Pancreas (tissue), 10 donors: ENCODE results near the gene SLC24A3. TPM values are rescaled to one million over a fixed set of nuclear protein-coding genes. Genes with fewer than 3 reads are reported as not detected.
A peak's percentile ranks its signal among the peaks of the same experiment; 100 is the strongest.

Experiments
- ATAC-seq, 4 donors: fragments of 200-7000 bp; cut with Tn5 transposase; one replicate each; pipeline versions ENCODE4 v1.8.0 to v1.9.1; 2020; ENCODE audit warnings: mild to moderate bottlenecking in 4 of 4, moderate library complexity in 4 of 4
- DNase-seq, 6 donors: peaks; one replicate each; pipeline ENCODE4 v3.0.0-alpha.2; 2020
- FAIRE-seq: peaks from 2 replicates; lab custom pipeline; 2012; peaks lifted over from hg19 to GRCh38; lab: Jason Lieb, UNC
- H3K27ac ChIP-seq, 4 donors: fragments of 200-600 bp; sonication (generic); 1 replicate in 3 of 4; 2 replicates in 1 of 4; pipeline versions ENCODE4 v1.5.0 to v1.8.0; 2020
- H3K27me3 ChIP-seq, 4 donors: fragments of 200-600 bp; one replicate each; pipeline ENCODE4 v1.8.0; 2021
- H3K36me3 ChIP-seq, 3 donors: fragments of 200-600 bp; sonication (generic) in 1 of 3; one replicate each; pipeline versions ENCODE4 v1.5.0 to v1.8.0; 2020 to 2021
- H3K4me1 ChIP-seq, 3 donors: fragments of 200-600 bp; one replicate each; pipeline ENCODE4 v1.8.0; 2021
- H3K4me3 ChIP-seq, 4 donors: fragments of 200-600 bp; sonication (generic) in 2 of 4; one replicate each; pipeline versions ENCODE4 v1.5.0 to v1.8.0; 2020 to 2021
- H3K9me3 ChIP-seq, 4 donors: fragments of 200-600 bp; one replicate each; pipeline ENCODE4 v1.8.0; 2021
- WGBS, 2 donors: extraction: QIAGEN DNeasy Blood & Tissue Kit; methylation state at CpG; one replicate each; pipeline ENCODE4 v1.1.7; 2013; 5-methylcytosine and 5-hydroxymethylcytosine counted together
- intact Hi-C, 3 donors: fragments of 100-400 bp; cut with DNase I; formaldehyde crosslinking; loops; one replicate each; pipeline versions ENCODE4 v1.11.1 to v1.14.2; 2022
- polyA plus RNA-seq, 2 donors: library from polyadenylated mRNA; stranded (reverse); fragments of 200-250 nt; gene quantifications; one replicate each; pipeline ENCODE4 v1.2.3, GENCODE V29; 2013
- total RNA-seq, 6 donors: library from RNA; stranded (reverse); fragmentation: NEBNext Ultra II Directional in 4 of 6; extraction: Animal tissue kit (Norgen Biotek cat#: 25700) in 4 of 6; gene quantifications; one replicate each; pipeline versions ENCODE4 v1.2.1 to v1.2.4, GENCODE V29; 2021 to 2023
- TF ChIP-seq, protein P1 (sequence below), 4 donors: fragments of 200-600 bp; sonication (generic) in 3 of 4; IDR thresholded peaks; one replicate each; pipeline versions ENCODE4 v1.5.0 to v1.8.0; 2021; ENCODE audit warnings: antibody characterized with exemption in 4 of 4
- donor health status: healthy with polysubstance abuse.
- donor health status: DM: no; HTN: no; CAD: no; lungs with moderate emphysema.
- donor health status: DM: no; HTN: no; CAD: no.
- donor health status: control.
- donor health status: control.
- donor health status: Bipolar disorder and iron deficiency.
- donor health status: DM: yes; HTN: yes; CAD: no.
- donor health status: DM: no; HTN: no; CAD: no.
- donor health status: DM: no; HTN: no; CAD: no.
- donor health status: DM: yes; HTN: yes; CAD: no.

SLC24A3 gene
- total and polyA plus RNA-seq, 8 donors = 0.28 to 0.87 (median 0.49) TPM

DNA sequence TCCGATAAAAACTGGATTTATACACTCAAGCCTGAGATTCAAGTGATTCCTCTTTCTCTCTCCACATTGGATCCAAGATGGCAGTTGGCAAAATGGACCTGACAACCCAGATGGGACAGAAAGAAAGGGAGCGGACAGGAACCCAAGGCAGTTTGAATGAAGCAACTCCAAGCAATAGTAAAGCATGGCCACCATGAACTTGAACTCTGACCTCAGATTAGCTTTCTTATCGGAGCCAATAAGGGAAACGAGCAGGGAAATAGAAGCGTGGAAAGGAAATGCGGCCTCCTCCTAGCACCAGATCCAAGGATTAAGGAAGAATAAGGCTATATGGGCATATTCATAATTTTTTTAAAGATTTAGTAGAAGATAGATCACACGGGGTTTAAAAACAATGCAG lies 332.2 kb downstream of the SLC24A3 start:
- no peaks in the 10 kb centered on the region for H3K9me3 ChIP-seq
- no peak overlapping the region for H3K4me3 ChIP-seq
- FAIRE-seq (no peak), DNase-seq (no peak), ATAC-seq (no peak)
- intact Hi-C loops = no loop called here
- H3K4me1 ChIP-seq = no peaks in the 10 kb centered on the region
- H3K36me3 ChIP-seq = no peaks in the 10 kb centered on the region
- 72 to 78% methylated on average over 7 of the region's 7 CpGs for WGBS, 2 donors
- no peaks in the 10 kb centered on the region for H3K27me3 ChIP-seq
- H3K27ac ChIP-seq = no peak overlapping the region
- TF ChIP-seq, protein P1, sequence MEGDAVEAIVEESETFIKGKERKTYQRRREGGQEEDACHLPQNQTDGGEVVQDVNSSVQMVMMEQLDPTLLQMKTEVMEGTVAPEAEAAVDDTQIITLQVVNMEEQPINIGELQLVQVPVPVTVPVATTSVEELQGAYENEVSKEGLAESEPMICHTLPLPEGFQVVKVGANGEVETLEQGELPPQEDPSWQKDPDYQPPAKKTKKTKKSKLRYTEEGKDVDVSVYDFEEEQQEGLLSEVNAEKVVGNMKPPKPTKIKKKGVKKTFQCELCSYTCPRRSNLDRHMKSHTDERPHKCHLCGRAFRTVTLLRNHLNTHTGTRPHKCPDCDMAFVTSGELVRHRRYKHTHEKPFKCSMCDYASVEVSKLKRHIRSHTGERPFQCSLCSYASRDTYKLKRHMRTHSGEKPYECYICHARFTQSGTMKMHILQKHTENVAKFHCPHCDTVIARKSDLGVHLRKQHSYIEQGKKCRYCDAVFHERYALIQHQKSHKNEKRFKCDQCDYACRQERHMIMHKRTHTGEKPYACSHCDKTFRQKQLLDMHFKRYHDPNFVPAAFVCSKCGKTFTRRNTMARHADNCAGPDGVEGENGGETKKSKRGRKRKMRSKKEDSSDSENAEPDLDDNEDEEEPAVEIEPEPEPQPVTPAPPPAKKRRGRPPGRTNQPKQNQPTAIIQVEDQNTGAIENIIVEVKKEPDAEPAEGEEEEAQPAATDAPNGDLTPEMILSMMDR (IDR thresholded peaks at IDR 0.05) = no peak

DNA sequence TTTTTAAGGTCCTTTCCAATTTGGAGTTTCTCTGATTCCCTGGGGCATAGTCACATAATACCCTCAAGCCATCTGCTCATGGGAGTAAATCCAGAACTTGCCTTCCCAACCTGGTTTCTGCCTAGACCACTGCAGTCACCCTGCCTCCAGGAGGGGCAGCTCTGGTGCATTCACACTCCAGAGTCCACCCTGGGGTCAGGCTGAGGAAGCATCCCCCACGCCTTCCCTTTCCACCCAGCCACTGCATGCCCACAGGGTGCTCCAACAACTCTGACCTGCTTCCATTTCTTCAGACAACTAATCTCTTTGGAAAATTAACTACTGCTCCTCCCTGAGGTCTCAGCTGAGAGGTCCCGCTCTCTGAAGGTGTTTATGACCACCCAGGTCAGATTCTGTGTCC lies 334.2 kb downstream of the SLC24A3 start:
- no peaks in the 10 kb centered on the region for H3K36me3 ChIP-seq
- DNase-seq (no peak), ATAC-seq (no peak), FAIRE-seq (no peak)
- H3K27ac ChIP-seq = no peak overlapping the region
- H3K27me3 ChIP-seq = no peaks in the 10 kb centered on the region
- WGBS, 2 donors = 90 to 97% methylated on average over 2 of the region's 2 CpGs
- H3K4me1 ChIP-seq = no peaks in the 10 kb centered on the region
- no peak overlapping the region for H3K4me3 ChIP-seq
- TF ChIP-seq, protein P1 (IDR thresholded peaks at IDR 0.05) = no peak
- H3K9me3 ChIP-seq = no peaks in the 10 kb centered on the region
- intact Hi-C loops = no loop called here

DNA sequence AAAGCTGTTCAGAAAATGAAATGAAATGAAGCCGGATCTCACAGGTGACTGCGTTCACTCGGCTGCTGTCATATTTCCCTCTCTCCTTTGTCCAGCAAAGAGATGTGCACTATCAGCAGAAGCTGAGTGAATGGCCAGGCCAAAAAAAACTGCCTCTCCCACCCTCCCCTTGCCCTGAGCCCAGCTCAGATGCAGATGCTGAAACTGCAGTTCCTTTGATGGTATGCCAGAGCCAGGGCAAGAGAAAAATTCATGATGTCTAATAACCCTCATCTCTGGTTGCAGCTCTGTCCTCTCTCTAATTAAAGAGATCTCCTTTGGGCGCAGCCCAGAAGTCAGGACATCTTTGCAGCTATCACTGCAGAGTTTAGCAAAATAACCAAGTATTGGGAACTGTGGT lies 335.1 kb downstream of the SLC24A3 start:
- TF ChIP-seq, protein P1 (IDR thresholded peaks at IDR 0.05) = no peak
- Histone ChIP-seq H3K4me3 (no peak overlapping the region), H3K27ac (no peak overlapping the region), H3K4me1 (no peaks in the 10 kb centered on the region), H3K9me3 (no peaks in the 10 kb centered on the region), H3K27me3 (no peaks in the 10 kb centered on the region), H3K36me3 (no peaks in the 10 kb centered on the region)
- 64% methylated on average over 4 of the region's 4 CpGs for WGBS, 2 donors
- DNase-seq (no peak), ATAC-seq (no peak), FAIRE-seq (no peak)
- intact Hi-C loops = no loop called here

DNA sequence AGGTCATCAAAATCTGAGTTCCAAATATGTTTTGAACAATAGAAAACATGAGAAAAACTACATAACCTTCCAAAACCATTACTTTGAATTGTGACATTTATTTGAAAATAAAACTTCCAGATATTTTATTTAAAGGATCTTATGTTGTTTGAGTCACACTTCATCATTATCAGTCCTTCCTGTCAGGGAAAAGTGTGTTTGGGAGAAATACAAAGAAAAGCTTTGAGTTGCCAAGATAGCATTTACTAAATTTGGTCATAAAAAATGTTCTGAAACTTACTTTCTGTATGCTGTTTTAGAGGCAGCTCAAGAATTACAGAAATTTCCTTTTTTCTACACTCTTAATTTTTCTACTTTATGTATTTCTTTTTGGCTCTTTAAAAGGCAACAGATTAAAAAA lies 337.5 kb downstream of the SLC24A3 start:
- Histone ChIP-seq H3K4me1 (no peaks in the 10 kb centered on the region), H3K9me3 (no peaks in the 10 kb centered on the region), H3K36me3 (no peaks in the 10 kb centered on the region), H3K27me3 (no peaks in the 10 kb centered on the region), H3K4me3 (no peak overlapping the region), H3K27ac (no peak overlapping the region)
- ATAC-seq (no peak), DNase-seq (no peak), FAIRE-seq (no peak)
- intact Hi-C loops = no loop called here
- TF ChIP-seq, protein P1 (IDR thresholded peaks at IDR 0.05) = no peak

DNA sequence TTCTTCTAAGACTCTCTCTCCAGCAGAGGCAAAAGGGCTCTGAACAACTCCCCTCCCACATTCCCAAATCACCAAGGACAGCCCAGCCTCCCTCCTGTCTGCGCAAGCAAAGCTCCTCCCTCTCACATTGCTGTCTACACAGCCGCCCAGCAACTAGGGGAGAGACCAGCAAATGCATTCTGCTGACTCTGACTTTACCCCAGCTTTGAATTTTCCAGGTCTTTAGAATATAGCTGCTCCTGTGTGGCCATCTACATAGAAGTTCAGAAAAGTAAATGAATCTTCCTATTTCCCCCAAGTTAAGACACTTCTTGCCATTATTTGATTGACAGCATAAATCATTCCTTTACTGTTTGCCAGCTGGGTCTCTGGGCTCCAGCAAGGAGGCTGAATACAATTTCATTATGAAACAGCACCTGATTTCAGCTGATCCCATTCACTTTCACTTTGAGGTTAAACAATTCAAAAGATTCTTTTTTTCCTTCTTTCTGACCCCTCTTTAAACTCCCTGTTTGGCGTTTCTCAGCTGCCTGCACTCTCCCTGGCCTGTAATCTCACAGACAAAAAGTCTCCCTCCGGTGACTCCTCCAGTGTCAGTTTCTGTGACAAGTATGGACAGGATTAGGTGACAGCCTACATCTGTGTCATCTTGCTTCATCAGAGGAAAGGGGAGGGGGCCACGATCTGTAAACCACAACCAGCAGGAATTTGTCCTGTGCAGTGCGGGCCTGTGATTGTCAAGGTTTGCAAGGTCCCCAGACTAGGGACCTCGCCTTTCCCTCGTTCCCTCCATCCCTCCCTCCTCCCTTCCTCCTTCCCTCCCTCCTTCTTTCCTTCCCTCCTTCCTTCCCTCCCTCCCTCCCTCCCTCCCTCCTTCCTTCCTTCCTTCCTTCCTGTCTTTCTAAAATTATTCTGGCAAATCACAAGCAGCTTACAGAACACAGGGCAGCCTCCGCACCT lies 340.1 kb downstream of the SLC24A3 start:
- H3K4me1 ChIP-seq = no peaks in the 10 kb centered on the region
- H3K9me3 ChIP-seq = no peaks in the 10 kb centered on the region
- intact Hi-C loops = no loop called here
- H3K4me3 ChIP-seq = no peak overlapping the region
- DNase-seq (peak in 3 of 6 donors; percentile 17 to 37 (median 22)), ATAC-seq (peak in 3 of 4 donors; percentile 81 to 94 (median 94)), FAIRE-seq (no peak)
- 41 to 47% methylated on average over 9 of the region's 9 CpGs for WGBS, 2 donors
- TF ChIP-seq, protein P1 (IDR thresholded peaks at IDR 0.05) = no peak
- no peaks in the 10 kb centered on the region for H3K27me3 ChIP-seq
- no peak overlapping the region for H3K27ac ChIP-seq
- H3K36me3 ChIP-seq = no peaks in the 10 kb centered on the region
